ENCODE results near the gene ARL4C.
A peak's percentile ranks its signal among the peaks of the same experiment; 100 is the strongest.

Gene ARL4C

DNA sequence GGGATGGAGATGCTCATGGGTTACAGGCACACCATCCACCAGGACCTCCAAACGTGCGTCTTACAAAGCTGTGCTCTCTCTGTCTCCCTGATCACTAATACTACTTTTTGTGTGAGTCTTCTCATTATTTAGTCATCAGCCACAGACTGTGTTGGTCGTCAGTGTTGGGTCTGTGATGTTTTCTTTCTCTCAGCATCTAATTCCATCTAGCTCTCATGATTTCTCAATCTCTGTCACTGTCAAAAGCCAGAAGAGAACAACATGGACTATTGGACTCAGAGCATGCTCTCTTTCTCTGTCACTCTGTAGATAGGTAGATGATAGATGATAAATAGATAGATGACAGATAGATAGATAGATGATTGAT lies 6.0 kb upstream of the ARL4C start:
- H3K27ac ChIP-seq = no peak overlapping the region
- H3K4me1 ChIP-seq (ENCODE audit: low read depth, poor library complexity, severe bottlenecking) = peaks cover 4% of the 10 kb centered on the region
- no peaks in the 10 kb centered on the region for H3K79me2 ChIP-seq (ENCODE audit: insufficient read depth, low read depth)
- H3K9ac ChIP-seq = no peak overlapping the region
- no peaks in the 10 kb centered on the region for H3K27me3 ChIP-seq (ENCODE audit: insufficient read depth, low read depth)
- no peak overlapping the region for H2AFZ ChIP-seq (ENCODE audit: low read depth)
- no peaks in the 10 kb centered on the region for H3K36me3 ChIP-seq (ENCODE audit: insufficient read depth)
- TF ChIP-seq, protein P1, sequence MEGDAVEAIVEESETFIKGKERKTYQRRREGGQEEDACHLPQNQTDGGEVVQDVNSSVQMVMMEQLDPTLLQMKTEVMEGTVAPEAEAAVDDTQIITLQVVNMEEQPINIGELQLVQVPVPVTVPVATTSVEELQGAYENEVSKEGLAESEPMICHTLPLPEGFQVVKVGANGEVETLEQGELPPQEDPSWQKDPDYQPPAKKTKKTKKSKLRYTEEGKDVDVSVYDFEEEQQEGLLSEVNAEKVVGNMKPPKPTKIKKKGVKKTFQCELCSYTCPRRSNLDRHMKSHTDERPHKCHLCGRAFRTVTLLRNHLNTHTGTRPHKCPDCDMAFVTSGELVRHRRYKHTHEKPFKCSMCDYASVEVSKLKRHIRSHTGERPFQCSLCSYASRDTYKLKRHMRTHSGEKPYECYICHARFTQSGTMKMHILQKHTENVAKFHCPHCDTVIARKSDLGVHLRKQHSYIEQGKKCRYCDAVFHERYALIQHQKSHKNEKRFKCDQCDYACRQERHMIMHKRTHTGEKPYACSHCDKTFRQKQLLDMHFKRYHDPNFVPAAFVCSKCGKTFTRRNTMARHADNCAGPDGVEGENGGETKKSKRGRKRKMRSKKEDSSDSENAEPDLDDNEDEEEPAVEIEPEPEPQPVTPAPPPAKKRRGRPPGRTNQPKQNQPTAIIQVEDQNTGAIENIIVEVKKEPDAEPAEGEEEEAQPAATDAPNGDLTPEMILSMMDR (conservative IDR thresholded peaks at IDR 0.05; ENCODE audit: low read depth, low read length) = no peak
- H3K4me3 ChIP-seq (IDR thresholded peaks at IDR 0.05; ENCODE audit: insufficient read depth, low read depth, low read length) = no peak overlapping the region
- no peaks in the 10 kb centered on the region for H4K20me1 ChIP-seq (ENCODE audit: insufficient read depth)
- no peak overlapping the region for H3K4me2 ChIP-seq

DNA sequence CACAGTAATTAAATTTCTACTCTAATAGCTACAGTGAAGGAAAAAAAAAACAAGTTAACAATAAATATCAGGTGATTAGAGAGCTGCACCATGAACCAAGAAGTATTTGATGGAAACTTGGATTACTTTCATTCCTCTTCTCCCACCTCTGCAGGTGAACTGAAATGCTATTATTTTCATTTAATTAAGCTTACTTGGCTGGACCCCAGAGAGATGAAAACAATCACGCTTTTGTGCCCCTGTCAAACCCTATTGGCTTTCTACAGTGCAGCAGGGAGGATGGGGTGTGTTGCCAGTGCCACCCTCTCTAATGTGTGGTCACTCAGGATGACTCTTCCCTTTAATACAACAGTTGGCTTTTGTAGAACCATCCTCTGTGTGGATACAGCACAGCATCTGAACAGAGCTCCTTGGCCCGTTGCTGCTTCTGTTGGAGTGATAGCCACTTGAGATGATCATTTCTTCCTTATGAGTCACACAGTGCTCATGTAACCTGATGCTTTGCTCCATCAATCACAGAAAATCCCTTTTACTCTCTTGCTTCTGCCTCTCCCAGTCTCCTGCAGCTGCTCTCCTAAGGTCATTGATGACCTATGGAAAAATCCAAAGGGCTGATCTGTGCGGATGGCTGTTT lies 5.5 kb upstream of the ARL4C start:
- peaks cover 4% of the 10 kb centered on the region for H3K4me1 ChIP-seq (ENCODE audit: low read depth, poor library complexity, severe bottlenecking)
- no peak overlapping the region for H3K4me2 ChIP-seq
- no peak overlapping the region for H3K9ac ChIP-seq
- TF ChIP-seq, protein P1 (conservative IDR thresholded peaks at IDR 0.05; ENCODE audit: low read depth, low read length) = no peak
- H3K27ac ChIP-seq = no peak overlapping the region
- no peak overlapping the region for H3K4me3 ChIP-seq (IDR thresholded peaks at IDR 0.05; ENCODE audit: insufficient read depth, low read depth, low read length)
- no peaks in the 10 kb centered on the region for H3K27me3 ChIP-seq (ENCODE audit: insufficient read depth, low read depth)
- no peaks in the 10 kb centered on the region for H4K20me1 ChIP-seq (ENCODE audit: insufficient read depth)
- H3K79me2 ChIP-seq (ENCODE audit: insufficient read depth, low read depth) = no peaks in the 10 kb centered on the region
- H2AFZ ChIP-seq (ENCODE audit: low read depth) = no peak overlapping the region
- H3K36me3 ChIP-seq (ENCODE audit: insufficient read depth) = no peaks in the 10 kb centered on the region

DNA sequence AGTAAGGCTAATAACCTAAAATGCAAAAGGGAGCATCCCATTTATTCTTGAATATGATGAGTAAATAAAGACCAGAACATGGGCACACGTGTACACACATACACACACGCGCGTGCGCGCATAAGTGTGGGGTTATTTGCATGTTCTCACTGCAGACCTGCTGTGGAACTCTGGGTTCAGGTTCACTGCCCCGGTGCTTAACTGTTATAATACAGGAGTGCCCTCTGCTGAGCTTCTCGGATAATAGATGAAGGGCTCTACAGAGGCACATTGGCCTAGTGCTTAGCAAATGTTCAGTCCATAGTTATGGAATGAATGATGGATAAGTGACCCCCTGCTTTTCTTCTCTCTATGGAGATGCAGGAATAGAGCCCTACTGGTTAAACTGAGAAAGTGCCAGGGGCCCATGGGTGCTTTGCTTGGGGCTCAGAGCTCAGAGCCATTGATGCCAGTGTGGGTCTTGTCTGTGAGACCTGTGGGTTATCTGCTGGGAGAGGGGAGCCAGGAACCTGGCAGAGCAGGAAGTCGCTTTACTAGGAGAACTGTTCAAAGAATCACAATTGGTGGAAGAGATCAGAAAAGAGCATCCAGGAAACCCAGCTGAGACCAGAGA lies 3.6 kb upstream of the ARL4C start:
- Histone ChIP-seq H3K27ac (no peak overlapping the region), H3K79me2 (ENCODE audit: insufficient read depth, low read depth) (no peaks in the 10 kb centered on the region), H3K36me3 (ENCODE audit: insufficient read depth) (no peaks in the 10 kb centered on the region), H4K20me1 (ENCODE audit: insufficient read depth) (no peaks in the 10 kb centered on the region), H3K4me1 (ENCODE audit: low read depth, poor library complexity, severe bottlenecking) (peaks cover 4% of the 10 kb centered on the region), H3K27me3 (ENCODE audit: insufficient read depth, low read depth) (no peaks in the 10 kb centered on the region), H3K9ac (no peak overlapping the region), H2AFZ (ENCODE audit: low read depth) (no peak overlapping the region), H3K4me2 (no peak overlapping the region), H3K4me3 (IDR thresholded peaks at IDR 0.05; ENCODE audit: insufficient read depth, low read depth, low read length) (no peak overlapping the region)
- TF ChIP-seq, protein P1 (conservative IDR thresholded peaks at IDR 0.05; ENCODE audit: low read depth, low read length) = peak; percentile 69

DNA sequence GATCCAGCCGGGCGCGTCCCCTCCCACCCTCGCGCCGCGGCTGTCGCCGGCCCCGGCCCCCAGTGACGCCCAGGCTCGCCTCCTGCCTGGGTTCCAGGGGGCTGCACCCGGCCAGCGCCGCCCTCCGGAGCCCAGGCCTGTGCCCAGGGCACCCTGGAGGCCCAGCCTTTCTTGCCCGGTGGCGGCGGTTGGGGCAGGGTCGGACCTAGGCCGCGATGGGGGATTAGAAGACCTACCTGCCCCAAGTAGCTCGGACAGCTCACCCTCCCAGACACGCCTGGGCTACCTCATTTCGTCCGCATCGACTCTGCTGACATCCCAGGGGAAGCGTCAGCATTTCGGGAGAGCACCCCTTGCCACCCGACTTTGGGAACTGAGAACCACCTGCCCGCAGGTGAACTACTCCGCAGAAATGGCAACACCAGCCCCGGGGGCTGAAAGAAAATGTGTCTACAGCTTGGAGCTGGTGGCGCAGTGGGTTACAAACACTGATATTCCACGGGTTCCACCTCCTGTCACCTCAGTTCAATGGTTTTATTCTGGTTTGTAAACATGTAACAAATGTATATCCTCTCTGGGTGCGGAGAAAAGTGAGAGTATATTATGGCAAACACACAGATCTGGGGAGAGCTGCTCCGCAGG lies 834 bp upstream of the ARL4C start:
- H2AFZ ChIP-seq (ENCODE audit: low read depth) = peak overlapping the region; percentile 67
- H4K20me1 ChIP-seq (ENCODE audit: insufficient read depth) = no peaks in the 10 kb centered on the region
- H3K4me2 ChIP-seq = peak overlapping the region; percentile 48; the same call in 1 of the 2 replicates
- TF ChIP-seq, protein P1 (conservative IDR thresholded peaks at IDR 0.05; ENCODE audit: low read depth, low read length) = no peak
- no peaks in the 10 kb centered on the region for H3K79me2 ChIP-seq (ENCODE audit: insufficient read depth, low read depth)
- peak overlapping the region; percentile 60; the same call in 1 of the 2 replicates for H3K9ac ChIP-seq
- no peaks in the 10 kb centered on the region for H3K36me3 ChIP-seq (ENCODE audit: insufficient read depth)
- H3K27ac ChIP-seq = no peak overlapping the region
- no peak overlapping the region for H3K4me3 ChIP-seq (IDR thresholded peaks at IDR 0.05; ENCODE audit: insufficient read depth, low read depth, low read length)
- no peaks in the 10 kb centered on the region for H3K27me3 ChIP-seq (ENCODE audit: insufficient read depth, low read depth)
- peaks cover 20% of the 10 kb centered on the region for H3K4me1 ChIP-seq (ENCODE audit: low read depth, poor library complexity, severe bottlenecking)

Measured in KMS-11 (cell line).